ENCODE data around the gene DND1.
"Not testable (repeated sequence)": the region's sequence is repeated elsewhere in the genome, so short reads cannot be mapped to it uniquely, and the experiment has no call there.

The DND1 gene

DNA sequence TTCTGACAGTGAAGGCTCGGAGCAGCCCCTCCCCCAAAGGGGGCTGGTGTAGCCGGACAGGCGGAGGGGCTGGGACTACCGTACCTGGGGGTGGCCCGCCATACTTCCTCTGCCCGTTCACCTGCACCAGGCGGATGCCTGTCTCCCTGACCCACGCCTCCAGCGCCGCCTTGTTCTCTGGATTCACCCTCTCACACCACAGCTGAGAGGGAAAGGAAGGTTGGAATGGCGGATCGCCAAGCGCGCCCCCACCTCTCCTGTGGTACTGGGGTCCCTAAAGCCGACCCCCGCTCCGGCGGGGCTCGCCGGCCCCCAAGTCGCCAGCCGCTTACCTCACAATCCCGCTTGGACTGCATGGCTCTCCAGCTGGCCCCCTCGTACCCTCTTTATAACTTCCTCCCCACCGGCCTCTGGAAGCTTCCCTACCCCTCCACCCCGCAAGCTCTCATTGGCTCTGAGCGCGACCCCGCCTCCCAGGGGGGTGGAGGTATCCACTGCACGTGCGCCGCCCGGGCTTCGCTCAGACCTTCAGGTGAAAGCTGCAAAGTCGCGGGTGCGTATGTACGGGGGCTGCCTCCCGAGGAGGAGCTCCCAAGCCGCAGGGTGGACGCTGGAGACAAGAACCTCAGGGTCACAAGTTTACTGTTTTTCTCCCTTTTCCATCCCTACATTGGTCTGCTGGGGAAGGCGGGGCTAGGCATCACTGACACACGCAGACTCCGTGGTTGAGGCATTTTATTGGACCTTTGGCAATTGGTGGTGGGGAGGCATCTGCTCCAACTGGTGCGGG lies at the start of gene DND1:
Gene DND1 (minus strand): TSS at position 390 of the 790 bp plus-strand sequence. CDS start 34 bp downstream, at position 356.
- in situ Hi-C loops (cut with MboI; ENCODE audit: low sequenced_read_pairs): no loop called here

DNA sequence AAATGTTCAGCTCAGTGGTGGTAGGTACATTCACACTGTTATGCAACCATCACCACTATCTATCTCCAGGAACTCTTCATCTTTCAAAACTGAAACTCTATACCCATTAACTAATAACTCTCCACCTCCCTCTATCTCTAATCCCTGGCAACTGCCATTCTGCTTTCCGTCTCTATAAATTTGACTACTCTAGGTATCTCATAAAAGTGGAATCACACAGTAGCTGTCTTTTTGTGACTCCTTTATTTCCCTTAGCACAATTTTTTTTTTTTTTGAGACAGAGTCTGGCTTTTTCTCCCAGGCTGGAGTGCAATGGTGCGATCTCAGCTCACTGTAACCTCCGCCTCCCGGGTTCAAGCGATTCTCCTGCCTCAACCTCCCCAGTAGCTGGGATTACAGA lies 48.0 kb upstream of the DND1 start:
- in situ Hi-C loops (cut with MboI; ENCODE audit: low sequenced_read_pairs): not testable (repeated sequence)

DNA sequence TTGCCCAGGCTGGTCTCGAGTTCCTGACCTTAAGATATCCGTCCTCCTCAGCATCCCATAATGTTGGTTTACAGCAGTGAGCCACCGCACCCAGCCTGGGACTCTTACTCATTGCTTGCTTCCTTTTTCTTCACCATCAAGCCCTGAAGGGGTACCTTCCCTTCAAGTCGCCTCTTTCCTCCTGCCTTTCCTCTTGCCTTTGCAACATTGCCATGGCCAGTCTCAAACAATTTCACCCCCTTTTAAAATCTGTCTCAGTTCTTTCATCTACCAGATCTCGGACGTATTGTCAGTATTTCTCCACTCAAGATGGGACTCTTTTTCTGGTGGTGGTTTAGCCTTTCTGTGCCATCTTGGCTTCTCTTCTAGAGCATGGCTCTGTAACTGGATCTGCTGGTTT lies 47.4 kb upstream of the DND1 start:
- in situ Hi-C loops (cut with MboI; ENCODE audit: low sequenced_read_pairs): not testable (repeated sequence)

DNA sequence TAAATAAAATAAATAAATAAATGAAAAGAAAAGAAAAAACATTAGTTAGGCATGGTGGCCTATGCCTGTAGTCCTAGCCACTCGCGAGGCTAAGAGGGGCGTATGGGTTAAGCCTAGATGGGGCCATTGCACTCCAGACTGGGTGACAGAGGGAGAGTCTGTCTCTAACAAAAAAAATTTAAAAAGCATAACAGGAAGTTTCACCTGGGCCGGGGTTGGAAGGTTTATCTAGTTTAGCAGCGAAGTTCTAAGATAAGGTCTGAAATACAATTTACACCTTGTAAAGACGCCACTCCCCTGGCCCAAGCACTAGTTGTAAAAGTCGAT lies 44.9 kb upstream of the DND1 start:
- in situ Hi-C loops (cut with MboI; ENCODE audit: low sequenced_read_pairs): no loop called here

DNA sequence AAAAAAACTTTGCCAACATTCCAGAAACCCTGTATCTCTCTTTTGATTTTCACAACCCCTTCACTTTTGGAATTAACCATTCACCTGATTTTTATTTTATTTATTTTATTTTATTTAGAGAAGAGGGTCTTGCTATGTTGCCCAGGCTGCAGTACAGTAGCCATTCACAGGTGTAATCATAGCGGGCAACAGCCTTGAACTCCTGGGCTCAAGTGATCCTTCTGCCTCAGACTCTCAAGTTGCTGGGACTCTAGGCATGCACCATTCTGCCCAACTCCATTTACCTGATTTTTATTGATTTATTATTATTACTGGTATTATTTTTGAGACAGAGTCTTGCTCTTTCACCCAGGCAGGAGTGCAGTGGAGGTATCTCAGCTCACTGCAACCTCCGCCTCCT lies 42.9 kb upstream of the DND1 start:
- in situ Hi-C loops (cut with MboI; ENCODE audit: low sequenced_read_pairs): not testable (repeated sequence)

DNA sequence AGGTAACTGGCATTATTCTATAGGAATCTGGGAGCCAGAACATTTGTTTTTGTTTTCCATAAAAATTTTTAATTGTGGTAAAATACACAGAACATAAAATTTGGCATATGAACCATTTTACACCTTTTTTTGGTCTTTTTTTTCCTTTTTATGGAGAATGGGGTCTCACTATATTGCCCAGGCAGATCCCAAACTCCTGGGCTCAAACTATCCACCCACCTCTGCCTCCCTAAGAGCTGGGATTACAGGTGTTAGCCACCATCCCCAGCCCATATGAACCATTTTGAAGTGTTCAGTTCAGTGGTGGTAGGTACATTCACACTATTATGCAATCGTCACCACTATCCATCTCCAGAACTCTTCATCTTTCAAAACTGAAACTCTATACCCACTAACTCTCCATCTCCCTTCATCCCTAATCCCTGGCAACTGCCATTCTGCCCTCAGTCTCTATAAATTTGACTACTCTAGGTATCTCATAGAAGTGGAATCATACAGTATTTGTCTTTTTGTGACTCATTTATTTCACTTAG lies 40.3 kb upstream of the DND1 start:
- in situ Hi-C loops (cut with MboI; ENCODE audit: low sequenced_read_pairs): no loop called here

DNA sequence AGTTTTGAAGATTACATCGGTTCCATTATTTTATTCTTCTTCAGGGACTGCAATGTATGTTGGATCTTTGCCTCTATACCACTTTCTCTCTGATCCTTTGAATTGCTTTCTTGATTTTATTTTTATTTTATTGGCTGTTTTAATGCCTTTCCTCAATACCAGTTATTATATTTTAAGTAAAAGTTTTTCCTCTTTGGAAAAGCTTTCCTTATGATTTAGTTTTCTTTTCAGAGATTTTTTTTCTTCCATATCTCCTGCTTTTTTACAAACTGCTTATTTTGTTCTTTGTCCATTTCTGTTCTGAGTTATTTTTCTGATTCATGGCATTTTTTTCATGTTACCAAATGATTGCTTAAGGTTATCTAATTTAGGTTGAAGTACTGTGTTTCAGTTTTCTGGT lies 38.4 kb upstream of the DND1 start:
- in situ Hi-C loops (cut with MboI; ENCODE audit: low sequenced_read_pairs): no loop called here

DNA sequence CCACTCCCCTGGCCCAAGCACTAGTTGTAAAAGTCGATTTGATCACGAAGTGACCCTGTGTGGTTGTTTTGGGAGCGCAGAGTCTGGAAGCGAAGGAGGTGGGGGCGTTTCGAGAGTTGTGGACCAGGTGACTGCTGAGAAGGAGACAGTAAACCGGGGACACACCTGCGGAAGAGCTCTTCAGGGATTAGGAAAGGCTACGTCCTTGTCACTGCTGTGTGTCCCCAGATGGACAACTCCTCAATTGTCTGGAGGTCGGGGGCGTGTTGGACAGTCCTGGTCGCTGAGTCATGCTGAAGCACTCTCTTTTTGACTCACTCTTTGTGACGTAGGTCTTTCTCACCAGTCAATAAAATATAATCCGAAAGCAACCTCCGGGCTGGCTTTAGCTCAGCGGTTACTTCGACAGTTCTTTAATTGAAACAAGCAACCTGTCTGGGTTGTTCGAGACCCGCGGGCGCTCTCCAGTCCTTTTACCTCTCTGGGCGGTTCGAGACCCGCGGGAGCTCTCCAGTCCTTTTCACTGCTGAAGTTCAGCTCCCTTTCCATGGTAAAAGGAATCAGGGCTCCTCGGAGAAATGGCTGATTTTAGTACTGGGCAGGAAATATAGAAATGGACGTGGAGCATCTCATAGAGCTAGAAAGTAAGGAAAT lies 37.6 kb upstream of the DND1 start:
- in situ Hi-C loops (cut with MboI; ENCODE audit: low sequenced_read_pairs): no loop called here

DNA sequence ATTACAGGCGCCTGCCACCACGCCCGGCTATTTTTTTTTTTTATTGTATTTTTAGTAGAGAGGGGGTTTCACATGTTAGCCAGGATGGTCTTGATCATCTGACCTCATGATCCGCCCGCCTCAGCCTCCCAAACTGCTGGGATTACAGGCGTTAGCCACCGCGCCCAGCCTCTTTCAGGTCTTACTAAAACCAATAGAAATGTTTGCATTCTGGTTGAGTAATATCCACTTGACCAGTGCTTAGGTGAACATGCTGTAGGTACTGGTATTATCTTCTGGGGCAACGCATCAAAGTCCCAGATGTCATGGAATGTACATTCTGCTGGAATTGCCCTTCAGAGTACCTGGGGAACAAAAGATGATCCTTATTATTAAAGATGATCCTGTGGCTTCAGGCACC lies 35.4 kb upstream of the DND1 start:
- in situ Hi-C loops (cut with MboI; ENCODE audit: low sequenced_read_pairs): not testable (repeated sequence)

DNA sequence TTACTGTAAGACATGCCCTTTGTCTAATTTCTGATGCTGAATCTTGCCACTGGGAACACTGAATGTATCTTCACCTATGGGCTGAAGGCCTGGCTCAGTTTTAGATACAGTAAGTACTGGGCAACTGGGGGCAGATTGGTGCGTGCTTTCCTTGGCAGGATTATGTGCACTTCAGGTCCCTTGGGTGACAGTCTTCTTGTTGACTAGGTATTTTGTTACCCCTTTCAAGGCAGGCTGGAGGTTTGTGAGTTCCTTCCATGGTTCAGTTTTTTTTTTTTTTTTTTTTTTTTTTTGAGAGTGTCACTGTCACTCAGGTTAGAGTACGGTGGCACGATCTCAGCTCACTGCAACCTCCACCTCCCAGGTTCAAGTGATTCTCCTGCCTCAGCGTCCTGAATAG lies 34.4 kb upstream of the DND1 start:
- in situ Hi-C loops (cut with MboI; ENCODE audit: low sequenced_read_pairs): no loop called here

DNA sequence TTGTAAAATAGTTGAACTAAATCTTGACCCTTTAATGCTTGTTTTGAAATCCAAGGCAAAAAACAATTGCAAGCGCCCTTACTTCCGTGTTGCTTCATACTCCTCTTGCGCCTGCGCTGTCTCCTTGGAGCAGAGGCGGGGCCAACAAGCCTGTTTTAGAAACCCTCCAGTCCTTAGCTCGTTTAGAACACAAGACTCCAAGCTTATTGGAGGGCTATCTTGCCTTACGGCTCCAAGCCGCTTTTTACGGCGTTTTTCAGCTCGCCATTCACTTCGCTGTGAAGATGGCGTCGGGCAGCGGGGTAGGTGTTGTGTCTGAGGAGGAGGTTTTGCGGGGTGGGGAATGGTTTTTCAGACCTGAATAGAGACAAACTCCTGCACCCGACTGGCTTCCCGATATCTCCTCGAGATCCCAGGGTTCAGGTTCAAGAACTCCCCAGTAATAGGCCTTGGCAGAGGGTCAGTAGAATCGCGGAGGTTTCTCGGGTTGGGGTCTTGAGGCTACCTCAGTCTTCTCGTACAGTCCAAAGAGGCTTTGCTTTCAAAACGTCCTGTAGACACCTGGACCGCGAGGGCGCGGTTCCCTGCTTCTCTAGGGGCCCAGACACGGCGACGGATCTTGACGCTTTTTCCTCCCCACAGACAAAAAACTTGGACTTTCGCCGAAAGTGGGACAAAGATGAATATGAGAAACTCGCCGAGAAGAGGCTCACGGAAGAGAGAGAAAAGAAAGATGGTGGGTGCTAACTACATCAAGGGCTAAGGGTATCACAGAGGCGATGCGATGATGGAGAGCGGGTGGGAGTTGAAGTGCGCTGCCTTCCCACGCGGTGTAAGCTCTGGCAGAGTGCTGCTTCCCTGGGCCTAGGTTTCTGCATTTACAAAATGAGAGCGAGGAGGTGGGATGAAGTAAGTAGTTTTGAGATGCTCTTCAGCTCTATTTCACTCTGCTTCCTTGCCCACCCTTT lies 27.1 kb upstream of the DND1 start, which contains the start of gene ZMAT2:
Gene ZMAT2 (plus strand): TSS at position 271 of the 968 bp plus-strand sequence. CDS start 14 bp downstream, at position 285.
- in situ Hi-C loops (cut with MboI; ENCODE audit: low sequenced_read_pairs): no loop called here

DNA sequence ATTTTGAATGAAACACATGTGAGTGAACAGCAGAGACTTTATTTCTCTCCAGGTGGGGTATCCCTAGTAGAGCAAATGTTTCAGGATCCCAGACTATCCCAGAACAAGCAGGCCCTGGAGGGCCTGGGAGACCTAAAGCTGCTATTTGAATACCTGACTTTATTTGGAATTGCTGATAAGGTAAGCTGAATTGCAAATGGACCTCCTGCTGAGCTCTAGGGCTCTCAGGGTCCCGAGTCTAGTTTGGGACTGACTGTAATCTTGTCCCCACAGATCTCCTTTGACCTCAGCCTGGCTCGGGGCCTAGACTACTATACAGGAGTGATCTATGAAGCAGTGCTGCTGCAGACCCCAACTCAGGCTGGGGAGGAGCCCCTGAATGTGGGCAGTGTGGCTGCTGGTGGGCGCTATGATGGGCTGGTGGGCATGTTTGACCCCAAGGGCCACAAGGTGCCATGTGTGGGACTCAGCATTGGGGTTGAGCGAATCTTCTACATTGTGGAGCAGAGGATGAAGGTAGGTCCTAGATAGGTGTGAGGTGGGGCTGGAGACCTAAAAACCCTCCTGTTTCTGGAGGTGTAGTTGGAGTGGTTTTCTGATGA lies 23.6 kb upstream of the DND1 start:
- in situ Hi-C loops (cut with MboI; ENCODE audit: low sequenced_read_pairs): no loop called here

DNA sequence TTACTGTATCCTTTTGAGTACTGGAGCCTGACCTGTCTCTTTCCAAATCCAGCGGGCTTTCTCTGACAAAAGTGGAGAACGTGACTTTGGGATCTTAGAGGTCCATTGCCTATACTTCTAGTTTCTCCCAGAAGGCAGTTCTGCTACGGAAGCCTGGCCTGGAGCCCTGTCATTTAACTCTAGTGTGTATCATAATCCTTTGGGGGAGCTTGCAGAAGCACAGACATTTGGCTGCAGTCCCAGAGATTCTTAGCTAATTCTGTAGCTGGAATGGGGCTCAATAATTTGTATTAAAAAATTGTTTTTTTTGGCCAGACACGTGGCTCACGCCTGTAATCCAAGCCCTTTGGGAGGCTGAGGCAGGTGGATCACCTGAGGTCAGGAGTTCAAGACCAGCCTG lies 20.9 kb upstream of the DND1 start:
- in situ Hi-C loops (cut with MboI; ENCODE audit: low sequenced_read_pairs): no loop called here

DNA sequence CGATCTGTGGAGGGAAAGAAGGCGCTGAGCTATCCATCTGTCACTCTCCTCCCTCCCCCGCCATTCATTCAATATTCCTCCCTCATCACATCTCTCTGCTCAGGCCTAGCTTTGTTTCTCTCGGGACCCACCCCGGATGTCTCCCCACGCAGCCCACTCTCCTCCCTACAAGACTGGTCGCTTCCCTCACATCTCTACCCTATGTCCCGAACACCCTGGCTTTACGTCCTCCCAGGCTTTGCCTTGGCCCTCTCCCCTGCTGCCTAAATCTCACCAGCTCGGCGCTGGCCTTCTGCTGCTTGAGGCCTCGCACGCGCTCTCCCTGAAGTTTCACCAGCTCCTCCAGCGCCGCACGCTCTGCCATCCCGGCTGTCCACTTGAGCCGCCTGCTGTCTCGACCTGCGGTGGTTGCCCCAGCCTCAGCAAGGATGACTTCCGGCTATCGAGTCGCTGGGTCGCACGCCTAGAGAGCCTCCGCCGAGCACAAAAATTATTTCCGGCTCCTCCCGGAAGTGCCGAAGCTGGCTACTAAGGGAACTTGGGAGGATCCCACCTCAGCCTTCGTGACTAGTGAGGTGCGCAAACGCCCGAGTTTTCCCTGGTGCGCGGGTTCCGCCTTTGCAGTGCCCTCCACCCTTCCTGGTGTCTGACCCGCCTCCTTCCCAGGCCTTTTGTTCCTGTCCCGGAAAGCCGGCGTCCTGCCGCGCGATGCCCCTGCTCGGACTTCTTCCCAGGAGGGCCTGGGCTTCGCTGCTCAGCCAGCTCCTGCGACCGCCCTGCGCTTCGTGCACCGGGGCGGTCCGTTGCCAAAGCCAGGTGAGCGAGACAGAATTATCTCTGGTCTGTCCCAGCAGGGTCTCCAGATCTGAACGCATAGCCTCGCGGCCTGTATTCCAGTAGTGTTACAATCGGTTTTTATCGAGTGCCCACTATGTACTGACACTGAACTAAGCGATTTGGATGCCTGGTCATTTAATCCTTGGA lies 17.9 kb upstream of the DND1 start, which contains the start of the genes HARS1 and HARS2:
Gene HARS1 (minus strand): TSS at position 430 of the 984 bp plus-strand sequence. CDS start 66 bp downstream, at position 364.
Gene HARS2 (plus strand): TSS at position 515 of the 984 bp plus-strand sequence. CDS start 194 bp downstream, at position 709.
- in situ Hi-C loops (cut with MboI; ENCODE audit: low sequenced_read_pairs): no loop called here

DNA sequence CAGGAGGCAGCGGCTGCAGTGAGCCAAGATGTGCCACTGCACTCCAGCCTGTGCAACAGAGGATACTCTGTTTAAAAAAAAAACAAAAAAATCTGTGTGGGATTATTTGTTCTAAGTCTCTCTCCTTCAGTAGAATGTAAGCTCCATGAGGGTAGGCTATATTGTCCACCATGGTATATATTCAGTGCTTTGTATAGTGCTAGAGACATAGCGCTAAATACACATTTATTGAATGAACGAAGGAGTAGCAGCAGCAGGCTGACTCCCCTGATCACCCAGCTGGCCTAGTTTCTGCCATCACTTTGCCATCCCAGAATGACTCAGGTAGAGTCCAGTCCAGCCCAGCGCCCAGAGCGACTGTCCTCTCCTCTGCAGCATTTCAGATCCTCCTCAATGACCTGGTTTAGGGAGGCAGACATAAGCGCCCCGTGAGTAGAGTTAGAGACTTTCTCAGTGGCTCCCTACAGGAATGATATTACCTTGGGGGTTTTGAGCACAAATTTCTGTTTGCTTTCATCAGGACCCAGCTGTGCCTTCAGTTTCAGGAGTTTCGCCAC lies 17.1 kb upstream of the DND1 start:
- in situ Hi-C loops (cut with MboI; ENCODE audit: low sequenced_read_pairs): no loop called here

DNA sequence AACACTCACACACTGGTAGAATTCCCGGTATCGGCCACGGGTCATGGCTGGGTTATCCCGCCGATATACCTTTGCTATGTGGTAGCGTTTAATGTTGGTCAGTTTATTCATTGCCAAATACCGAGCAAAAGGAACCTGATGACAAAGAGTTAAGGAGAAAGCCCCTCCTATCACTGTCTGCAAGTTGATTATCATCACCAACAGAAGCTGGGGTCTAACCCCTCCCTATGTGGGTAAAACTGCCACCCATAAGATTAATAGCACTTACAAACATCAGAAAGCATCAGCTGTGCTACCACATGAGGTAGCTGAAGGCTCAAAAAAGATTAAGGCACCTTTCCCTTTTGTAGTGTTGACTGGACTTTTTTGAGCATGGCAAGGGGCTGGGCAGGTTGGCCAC lies 5.6 kb upstream of the DND1 start:
- in situ Hi-C loops (cut with MboI; ENCODE audit: low sequenced_read_pairs): no loop called here

DNA sequence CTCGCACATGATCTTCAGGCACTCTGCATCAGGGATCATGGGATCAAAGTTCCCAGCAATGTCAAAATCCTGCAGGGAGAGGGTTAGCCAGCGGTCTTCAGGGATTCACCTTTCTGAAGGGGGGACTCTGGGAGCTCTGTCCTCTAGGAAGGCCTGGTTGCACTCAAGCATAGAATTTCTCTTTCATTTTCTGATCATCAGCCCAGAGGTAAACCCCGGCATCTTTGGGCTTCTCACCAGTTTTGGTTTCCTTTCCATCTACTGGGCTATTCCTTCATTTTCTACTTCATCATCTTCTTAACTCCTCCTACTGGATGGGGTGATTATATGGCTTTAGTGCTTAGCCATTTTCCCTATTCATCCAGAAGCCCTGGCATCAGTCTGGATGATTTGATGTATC lies 4.6 kb upstream of the DND1 start:
- in situ Hi-C loops (cut with MboI; ENCODE audit: low sequenced_read_pairs): no loop called here

DNA sequence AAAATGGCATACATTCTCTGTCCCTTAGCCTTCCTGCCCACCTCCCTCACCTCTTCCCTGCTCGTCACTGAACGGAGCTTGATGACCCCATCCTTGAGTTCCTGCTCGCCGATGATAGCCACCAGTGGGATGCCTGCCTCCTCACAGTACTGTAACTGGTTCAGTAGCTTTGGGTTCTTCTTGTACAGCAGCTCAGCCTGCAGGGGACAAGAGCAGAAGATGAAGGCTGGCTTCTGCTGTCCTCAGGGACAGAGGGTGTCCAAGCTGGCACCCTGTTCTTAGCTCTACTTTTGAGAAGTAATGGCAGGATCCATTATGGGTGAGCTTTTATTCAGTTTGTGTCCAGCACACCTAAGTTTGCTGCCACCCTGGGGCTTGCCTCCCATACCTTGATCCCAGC lies 1.3 kb upstream of the DND1 start:
- in situ Hi-C loops (cut with MboI; ENCODE audit: low sequenced_read_pairs): no loop called here

DNA sequence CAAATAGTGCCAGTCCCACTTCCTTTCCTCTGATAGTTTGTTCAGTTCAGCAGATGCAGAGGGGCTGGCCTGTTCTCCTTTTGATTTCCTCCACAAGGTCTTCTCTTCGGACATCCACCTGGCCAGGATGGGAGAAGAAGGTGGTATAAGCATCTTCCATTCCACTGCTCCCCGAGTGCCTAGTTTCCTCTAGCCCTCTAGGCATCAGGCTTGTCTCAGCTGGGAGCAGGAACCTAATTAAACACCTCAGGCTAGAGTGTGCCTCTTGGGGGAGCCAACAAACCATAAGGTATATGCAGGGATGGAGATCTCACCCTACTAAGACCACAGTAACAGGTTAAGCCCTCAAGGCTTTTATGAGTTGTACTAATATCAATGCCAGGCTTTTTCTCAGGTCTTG lies 835 bp upstream of the DND1 start:
- in situ Hi-C loops (cut with MboI; ENCODE audit: low sequenced_read_pairs): no loop called here

All from hTERT RPE-1 (cell line).